Astrocyte (in vitro differentiated cells and primary cell): ENCODE measurements around the gene ANKRD7. TPM values are rescaled to one million over a fixed set of nuclear protein-coding genes. Genes with fewer than 3 reads are reported as not detected.

ENCODE experiments used
- DNase-seq: peaks from one replicate; pipeline ENCODE4 v3.0.0-alpha.2; 2010; ENCODE audit warnings: low read depth
- FAIRE-seq: peaks from 2 replicates; lab custom pipeline; 2011; peaks lifted over from hg19 to GRCh38; lab: Jason Lieb, UNC
- H2AFZ ChIP-seq: 2 replicates; pipeline ENCODE4 v1.6.0; 2012; ENCODE audit warnings: low read depth, low read length, inconsistent platforms
- H3K27ac ChIP-seq: 2 replicates; pipeline ENCODE4 v1.5.1; 2011; ENCODE audit warnings: low read depth, low read length, inconsistent platforms
- H3K27me3 ChIP-seq: 2 replicates; pipeline ENCODE4 v1.6.0; 2011; ENCODE audit warnings: low read length, inconsistent platforms; ENCODE audit not compliant: insufficient read depth
- H3K36me3 ChIP-seq: 2 replicates; pipeline ENCODE4 v1.5.1; 2011; ENCODE audit warnings: low read length, inconsistent platforms; ENCODE audit not compliant: insufficient read depth
- H3K4me1 ChIP-seq: 2 replicates; pipeline ENCODE4 v1.5.1; 2011; ENCODE audit warnings: low read length, inconsistent platforms; ENCODE audit not compliant: insufficient read depth
- H3K4me2 ChIP-seq: 2 replicates; pipeline ENCODE4 v1.6.0; 2012; ENCODE audit warnings: low read length, inconsistent platforms
- H3K4me3 ChIP-seq: 2 replicates; pipeline ENCODE4 v1.5.1; 2011; ENCODE audit warnings: low read depth, mild to moderate bottlenecking, low read length, inconsistent platforms; ENCODE audit not compliant: insufficient read depth
- H3K79me2 ChIP-seq: 2 replicates; pipeline ENCODE4 v1.6.0; 2012; ENCODE audit warnings: mild to moderate bottlenecking, low read length, inconsistent platforms; ENCODE audit not compliant: insufficient read depth
- H3K9ac ChIP-seq: 2 replicates; pipeline ENCODE4 v1.6.0; 2012; ENCODE audit warnings: mild to moderate bottlenecking, low read length, inconsistent platforms
- H3K9me3 ChIP-seq: 2 replicates; pipeline ENCODE4 v1.5.1; 2012; ENCODE audit warnings: low read depth, mild to moderate bottlenecking, low read length, inconsistent platforms; ENCODE audit not compliant: insufficient read depth
- H4K20me1 ChIP-seq: 2 replicates; pipeline ENCODE4 v1.6.0; 2012; ENCODE audit warnings: low read length, inconsistent platforms; ENCODE audit not compliant: insufficient read depth
- H3K27ac Mint-ChIP-seq: one replicate; pipeline ENCODE4 v1.8.0; 2021; ENCODE audit warnings: mild to moderate bottlenecking, mixed read lengths; ENCODE audit not compliant: unreplicated experiment
- H3K27me3 Mint-ChIP-seq: one replicate; pipeline ENCODE4 v1.8.0; 2021; ENCODE audit warnings: low read depth, mixed read lengths; ENCODE audit not compliant: unreplicated experiment
- H3K36me3 Mint-ChIP-seq: one replicate; pipeline ENCODE4 v1.8.0; 2021; ENCODE audit warnings: low read depth, mixed read lengths; ENCODE audit not compliant: unreplicated experiment
- H3K4me1 Mint-ChIP-seq: one replicate; pipeline ENCODE4 v1.8.0; 2021; ENCODE audit warnings: low read depth, mixed read lengths; ENCODE audit not compliant: unreplicated experiment
- H3K4me3 Mint-ChIP-seq: one replicate; pipeline ENCODE4 v1.8.0; 2021; ENCODE audit warnings: mild to moderate bottlenecking, moderate library complexity, mixed read lengths; ENCODE audit not compliant: unreplicated experiment
- H3K9me3 Mint-ChIP-seq: one replicate; pipeline ENCODE4 v1.8.0; 2021; ENCODE audit warnings: mild to moderate bottlenecking, mixed read lengths; ENCODE audit not compliant: unreplicated experiment
- EZH2 ChIP-seq: IDR thresholded peaks from 2 replicates; pipeline ENCODE4 v1.6.1; 2012; ENCODE audit warnings: mild to moderate bottlenecking, low read length, inconsistent platforms; ENCODE audit not compliant: insufficient read depth
- total RNA-seq: library from RNA; stranded (reverse); gene quantifications from 2 replicates; pipeline ENCODE4 v1.2.1, GENCODE V29; 2021
- TF ChIP-seq, protein P1 (sequence below): IDR thresholded peaks from 2 replicates; pipeline ENCODE4 v1.5.1; 2011; ENCODE audit warnings: low read depth, mild to moderate bottlenecking, inconsistent platforms, low read length, moderate library complexity; ENCODE audit not compliant: insufficient read depth

Gene ANKRD7
- total RNA-seq, 1 donor from 2014 or later, result 0.41 TPM

GRCh38 chr7:118185163-118185860 is 39.2 kb upstream of the ANKRD7 start:
- H3K9me3 ChIP-seq, result no peaks in the 10 kb centered on the region
- H3K27ac Mint-ChIP-seq, result peak overlapping the region; percentile 31
- peaks cover 2% of the 10 kb centered on the region for H3K36me3 Mint-ChIP-seq
- H3K27ac ChIP-seq, result peak overlapping the region; percentile 90
- H3K9me3 Mint-ChIP-seq, result no peaks in the 10 kb centered on the region
- no peak overlapping the region for H2AFZ ChIP-seq
- H3K27me3 ChIP-seq, result no peaks in the 10 kb centered on the region
- H3K4me1 Mint-ChIP-seq, result peaks cover 15% of the 10 kb centered on the region
- H3K4me3 ChIP-seq, result peak overlapping the region; percentile 97
- no peaks in the 10 kb centered on the region for H4K20me1 ChIP-seq
- H3K4me1 ChIP-seq, result peaks cover 11% of the 10 kb centered on the region
- no peaks in the 10 kb centered on the region for H3K27me3 Mint-ChIP-seq
- FAIRE-seq (no peak), DNase-seq (peak; percentile 45)
- H3K36me3 ChIP-seq, result peaks cover 17% of the 10 kb centered on the region
- peaks cover 57% of the 10 kb centered on the region for H3K79me2 ChIP-seq
- no peak for TF ChIP-seq EZH2
- TF ChIP-seq, protein P1, sequence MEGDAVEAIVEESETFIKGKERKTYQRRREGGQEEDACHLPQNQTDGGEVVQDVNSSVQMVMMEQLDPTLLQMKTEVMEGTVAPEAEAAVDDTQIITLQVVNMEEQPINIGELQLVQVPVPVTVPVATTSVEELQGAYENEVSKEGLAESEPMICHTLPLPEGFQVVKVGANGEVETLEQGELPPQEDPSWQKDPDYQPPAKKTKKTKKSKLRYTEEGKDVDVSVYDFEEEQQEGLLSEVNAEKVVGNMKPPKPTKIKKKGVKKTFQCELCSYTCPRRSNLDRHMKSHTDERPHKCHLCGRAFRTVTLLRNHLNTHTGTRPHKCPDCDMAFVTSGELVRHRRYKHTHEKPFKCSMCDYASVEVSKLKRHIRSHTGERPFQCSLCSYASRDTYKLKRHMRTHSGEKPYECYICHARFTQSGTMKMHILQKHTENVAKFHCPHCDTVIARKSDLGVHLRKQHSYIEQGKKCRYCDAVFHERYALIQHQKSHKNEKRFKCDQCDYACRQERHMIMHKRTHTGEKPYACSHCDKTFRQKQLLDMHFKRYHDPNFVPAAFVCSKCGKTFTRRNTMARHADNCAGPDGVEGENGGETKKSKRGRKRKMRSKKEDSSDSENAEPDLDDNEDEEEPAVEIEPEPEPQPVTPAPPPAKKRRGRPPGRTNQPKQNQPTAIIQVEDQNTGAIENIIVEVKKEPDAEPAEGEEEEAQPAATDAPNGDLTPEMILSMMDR, result no peak
- peak overlapping the region; percentile 94 for H3K4me2 ChIP-seq
- H3K4me3 Mint-ChIP-seq, result peak overlapping the region; percentile 95
- peak overlapping the region; percentile 96 for H3K9ac ChIP-seq

DNA sequence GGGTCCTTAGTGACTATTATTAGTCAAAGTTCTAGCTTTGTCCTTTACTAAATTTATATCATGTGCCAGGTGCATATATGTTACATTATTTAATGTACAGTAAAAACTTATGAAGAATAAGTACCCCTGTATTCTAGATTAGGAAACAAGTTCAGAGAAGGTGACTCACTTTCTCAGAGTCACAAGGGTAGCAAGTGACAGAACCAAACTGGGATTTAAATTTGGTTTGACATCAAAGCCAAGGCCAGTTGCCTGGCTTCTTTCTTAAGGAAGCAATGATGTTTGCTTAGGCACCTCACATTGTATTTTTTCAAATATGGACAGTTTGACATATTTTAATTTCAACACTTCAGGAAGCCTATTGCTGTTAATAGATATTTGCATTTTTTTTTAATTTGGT is 38.0 kb upstream of the ANKRD7 start:
- Mint-ChIP-seq H3K36me3 (peaks cover 2% of the 10 kb centered on the region), H3K9me3 (no peaks in the 10 kb centered on the region), H3K27ac (no peak overlapping the region), H3K4me3 (peak overlapping the region; percentile 95), H3K4me1 (peaks cover 15% of the 10 kb centered on the region), H3K27me3 (no peaks in the 10 kb centered on the region)
- no peaks in the 10 kb centered on the region for H4K20me1 ChIP-seq
- H3K36me3 ChIP-seq, result peaks cover 17% of the 10 kb centered on the region
- TF ChIP-seq, protein P1, result no peak
- no peak for TF ChIP-seq EZH2
- H3K9ac ChIP-seq, result no peak overlapping the region
- no peaks in the 10 kb centered on the region for H3K27me3 ChIP-seq
- no peak overlapping the region for H2AFZ ChIP-seq
- H3K4me1 ChIP-seq, result peaks cover 11% of the 10 kb centered on the region
- no peak for FAIRE-seq
- no peak overlapping the region for H3K27ac ChIP-seq
- no peak overlapping the region for H3K4me3 ChIP-seq
- no peak for DNase-seq
- no peaks in the 10 kb centered on the region for H3K9me3 ChIP-seq
- peak overlapping the region; percentile 94 for H3K4me2 ChIP-seq
- H3K79me2 ChIP-seq, result peaks cover 57% of the 10 kb centered on the region

GRCh38 chr7:118194571-118194970 is 29.9 kb upstream of the ANKRD7 start:
- Mint-ChIP-seq H3K27me3 (no peaks in the 10 kb centered on the region), H3K4me1 (no peaks in the 10 kb centered on the region), H3K27ac (no peak overlapping the region), H3K9me3 (no peaks in the 10 kb centered on the region), H3K36me3 (peaks cover 3% of the 10 kb centered on the region), H3K4me3 (no peak overlapping the region)
- Histone ChIP-seq H3K4me3 (no peak overlapping the region), H2AFZ (no peak overlapping the region), H3K4me1 (no peaks in the 10 kb centered on the region), H3K4me2 (no peak overlapping the region), H3K36me3 (peaks cover 9% of the 10 kb centered on the region), H3K9ac (no peak overlapping the region), H3K27ac (no peak overlapping the region), H4K20me1 (no peaks in the 10 kb centered on the region), H3K27me3 (no peaks in the 10 kb centered on the region), H3K9me3 (no peaks in the 10 kb centered on the region), H3K79me2 (peaks cover 3% of the 10 kb centered on the region)
- FAIRE-seq (no peak), DNase-seq (no peak)
- TF ChIP-seq, protein P1, result no peak
- TF ChIP-seq EZH2, result no peak
